Measurements from ENCODE around the gene NGEF.

Gene NGEF

GRCh38 chr2:233044974-233045605 is 32.0 kb upstream of the NGEF start:
- no peak for DNase-seq

DNA sequence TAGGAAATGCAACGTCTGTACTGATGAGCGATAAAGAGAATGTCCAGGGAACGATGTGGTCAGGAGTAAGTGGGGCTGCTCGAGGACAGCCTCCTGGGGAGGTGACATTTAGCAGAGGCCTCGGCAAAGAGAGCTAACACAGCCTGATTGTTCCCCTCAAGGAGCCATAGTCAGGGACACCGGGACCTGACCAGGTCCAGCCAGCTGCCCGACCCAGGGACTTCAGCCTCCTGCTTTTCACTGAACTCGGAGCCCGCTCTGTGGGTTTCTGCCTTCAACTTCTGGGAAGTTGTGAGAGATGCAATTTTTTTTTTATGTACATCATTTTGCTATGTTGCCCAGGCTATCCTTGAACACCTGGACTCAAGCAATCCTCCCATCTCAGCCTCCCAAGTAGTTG is 29.5 kb upstream of the NGEF start:
- no peak for DNase-seq

- no peak for DNase-seq
Measured at GRCh38 chr2:233041722-233042323, 28.8 kb upstream of the NGEF start.

- no peak for DNase-seq
Measured at GRCh38 chr2:233040571-233040970, 27.5 kb upstream of the NGEF start.

DNA sequence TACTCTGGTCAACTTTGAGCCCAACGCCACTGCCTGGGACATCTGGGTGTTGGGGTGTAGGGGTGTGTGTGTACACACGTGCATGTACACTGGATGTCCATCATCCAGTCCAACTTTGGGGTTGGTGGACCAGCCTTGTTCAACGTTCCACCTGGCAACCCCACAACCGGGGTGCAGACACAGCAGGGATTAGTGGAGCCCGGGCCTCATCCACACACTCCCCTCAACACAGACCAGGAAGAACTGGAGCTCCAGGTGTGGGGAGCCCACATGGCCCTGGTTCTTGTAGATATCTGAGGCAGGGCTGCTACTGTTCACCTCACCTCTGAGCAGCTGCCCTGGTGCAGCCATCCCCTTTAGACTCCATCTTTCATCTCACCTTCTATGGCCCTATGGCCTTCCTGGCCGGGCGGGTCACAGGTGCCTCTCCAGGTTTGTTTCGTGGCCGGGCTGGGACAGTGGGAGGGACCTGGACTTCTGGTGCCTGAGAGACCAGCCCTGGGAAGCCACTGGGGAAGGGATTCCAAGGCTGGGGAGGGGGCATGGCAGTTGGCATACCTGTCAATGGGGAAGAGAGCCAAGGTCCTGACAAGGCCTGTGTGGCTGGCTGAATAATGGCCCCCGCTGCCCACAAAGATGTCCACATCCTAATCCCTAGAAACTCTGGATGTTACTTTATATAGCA is 26.9 kb upstream of the NGEF start:
- no peak for DNase-seq

DNA sequence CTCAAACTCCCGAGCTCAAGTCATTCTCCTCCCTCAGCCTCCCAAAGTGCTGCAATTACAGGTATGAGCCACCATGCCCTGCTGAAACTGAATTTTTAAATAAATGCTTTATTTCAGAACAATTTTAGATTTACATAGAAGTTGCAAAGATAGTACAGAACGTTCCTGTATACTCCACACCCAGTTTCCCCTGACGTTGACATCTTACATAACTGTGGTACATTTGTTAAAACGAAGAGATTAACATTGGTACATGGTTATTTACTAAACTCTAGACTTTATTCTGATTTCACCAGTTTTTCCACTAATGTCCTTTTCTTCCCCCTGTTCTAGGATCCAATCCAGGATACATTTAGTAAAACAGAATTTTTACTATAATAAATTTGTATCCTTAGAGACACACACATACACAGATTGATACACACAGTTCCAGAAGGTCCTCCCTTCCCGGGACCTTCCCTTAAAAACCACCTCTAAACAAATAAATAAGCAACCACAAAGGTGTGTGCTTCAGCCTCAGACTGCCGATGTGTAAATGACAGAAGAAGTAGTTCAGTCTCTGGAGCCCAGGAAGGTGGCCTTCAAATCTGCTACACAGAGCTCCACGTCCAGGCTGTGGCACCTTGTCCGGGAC is 26.3 kb upstream of the NGEF start:
- no peak for DNase-seq

DNA sequence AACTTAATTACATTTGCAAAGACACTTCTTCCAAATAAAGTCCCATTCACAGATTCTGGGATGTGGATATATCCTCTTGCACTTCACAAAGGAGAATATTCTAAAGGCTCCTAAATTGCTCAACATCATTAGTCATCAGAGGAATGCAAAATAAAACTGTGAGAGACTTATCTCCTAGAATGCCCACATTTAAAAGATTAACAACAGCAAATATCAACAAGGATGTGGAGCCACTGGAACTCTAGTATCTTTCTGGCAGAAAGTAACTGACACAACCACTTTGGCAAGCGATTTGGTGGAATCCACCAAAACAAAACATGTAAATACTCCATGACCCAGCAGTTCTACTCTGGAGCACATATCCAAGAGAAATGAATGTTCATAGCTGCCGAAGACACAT is 24.0 kb upstream of the NGEF start:
- DNase-seq = no peak

- no peak for DNase-seq
Measured at GRCh38 chr2:233036162-233036838, 23.2 kb upstream of the NGEF start.

DNA sequence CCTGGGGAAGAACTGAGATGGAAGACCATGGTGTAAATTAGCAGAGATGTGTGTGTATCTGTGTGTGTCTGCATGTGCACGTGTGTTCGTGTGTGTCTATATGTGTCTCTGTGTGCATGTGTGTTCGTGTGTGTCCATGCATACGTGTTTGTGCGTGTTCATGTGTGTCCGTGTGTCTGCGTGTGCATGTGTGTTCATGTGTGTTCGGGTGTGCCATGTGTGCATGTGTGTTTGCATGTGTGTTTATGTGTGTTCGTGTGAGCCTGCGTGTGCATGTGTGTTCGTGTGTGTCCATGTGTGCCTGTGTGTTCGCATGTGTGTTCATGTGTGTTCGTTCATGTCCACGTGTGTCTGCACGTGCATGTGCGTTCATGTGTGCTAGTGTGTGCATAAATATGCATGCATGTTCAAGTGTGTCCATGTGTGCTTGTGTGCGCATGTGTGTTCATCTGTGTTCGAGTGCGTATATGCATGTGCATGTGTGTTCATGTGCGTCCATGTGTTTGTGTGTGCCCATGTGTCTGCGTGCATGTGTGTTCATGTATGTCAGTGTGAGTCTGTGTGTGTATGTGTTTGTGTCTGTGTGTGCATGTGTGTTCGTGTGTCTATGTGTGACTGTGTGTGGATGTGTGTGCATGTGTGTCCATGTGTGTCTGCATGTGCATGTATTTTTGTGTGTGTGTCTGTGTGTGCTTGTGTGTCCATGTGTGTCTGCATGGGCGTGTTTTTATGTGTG is 22.5 kb upstream of the NGEF start:
- no peak for DNase-seq

- DNase-seq = no peak
Measured at GRCh38 chr2:233034091-233034882, 21.2 kb upstream of the NGEF start.

- no peak for DNase-seq
Measured at GRCh38 chr2:233033672-233034071, 20.6 kb upstream of the NGEF start.

DNA sequence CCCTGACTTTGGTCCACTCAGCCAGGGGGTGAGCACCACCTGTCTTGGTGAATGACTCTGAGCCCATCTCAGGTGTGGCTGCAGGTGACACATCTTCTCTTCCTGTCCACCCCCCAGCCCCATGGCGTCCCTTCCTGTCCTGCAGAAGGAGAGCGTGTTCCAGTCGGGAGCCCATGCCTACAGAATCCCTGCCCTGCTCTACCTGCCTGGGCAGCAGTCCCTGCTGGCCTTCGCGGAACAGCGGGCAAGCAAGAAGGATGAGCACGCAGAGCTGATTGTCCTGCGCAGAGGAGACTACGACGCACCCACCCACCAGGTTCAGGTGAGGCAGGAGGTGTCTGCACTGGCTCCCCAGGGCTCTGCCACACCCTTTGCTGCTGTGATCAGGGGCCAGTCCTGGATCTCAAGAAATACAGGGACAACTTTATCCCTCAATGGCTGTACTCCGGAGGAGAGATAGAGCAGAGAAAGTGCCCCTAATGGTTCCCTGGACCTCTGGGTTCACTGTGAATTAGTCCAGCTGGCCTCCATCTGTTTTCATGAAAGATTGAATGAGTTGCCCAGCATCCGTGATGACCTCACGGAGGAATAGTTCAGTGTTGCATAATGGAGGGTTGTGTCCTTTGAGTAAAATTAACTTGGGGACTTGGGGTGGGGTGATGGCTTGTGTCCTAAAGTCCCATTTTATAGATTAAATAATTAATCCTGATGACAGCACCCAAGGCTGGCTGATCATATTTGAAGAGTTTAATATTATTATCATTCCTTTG is 19.7 kb upstream of the NGEF start, which contains the start of gene NEU2:
Gene NEU2 (plus strand): TSS at position 122 of the 770 bp plus-strand sequence. CDS start 0 bp downstream, at position 122.
- DNase-seq = no peak

- DNase-seq = no peak
Measured at GRCh38 chr2:233031556-233032500, 18.8 kb upstream of the NGEF start.

- DNase-seq = no peak
Measured at GRCh38 chr2:233029321-233029720, 16.3 kb upstream of the NGEF start.

GRCh38 chr2:233026198-233026813 is 13.2 kb upstream of the NGEF start:
- DNase-seq = no peak

DNA sequence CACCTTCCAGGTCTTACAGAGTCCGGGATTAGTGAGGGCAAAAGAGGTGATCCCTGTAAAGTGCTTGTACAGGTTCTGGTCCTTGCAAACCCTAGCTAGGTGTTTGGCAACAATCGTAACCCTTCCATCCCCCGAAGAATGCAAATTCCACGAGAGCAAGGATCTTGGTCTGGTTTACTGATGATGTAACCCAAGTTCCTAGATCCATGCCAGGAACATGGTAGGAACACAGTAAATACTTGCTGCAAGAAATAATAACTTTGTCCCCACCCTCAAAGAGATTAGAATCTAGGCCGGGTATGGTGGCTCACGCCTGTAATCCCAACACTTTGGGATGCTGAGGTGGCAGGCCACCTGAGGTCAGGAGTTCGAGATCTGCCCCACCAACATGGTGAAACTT is 12.7 kb upstream of the NGEF start:
- DNase-seq = no peak

- DNase-seq = no peak
Measured at GRCh38 chr2:233023761-233024410, 10.8 kb upstream of the NGEF start.

GRCh38 chr2:233023007-233023760 is 10.1 kb upstream of the NGEF start:
- no peak for DNase-seq

All from inflammatory macrophage treated with lipopolysaccharide for 4 hours (primary cell).